HCT116 (cell line): ENCODE data around the gene BMPER. TPM values are rescaled to one million over a fixed set of nuclear protein-coding genes. Genes with fewer than 3 reads are reported as not detected.

Experiments
- ATAC-seq: fragments of 200-7000 bp; cut with Tn5 transposase; 2 replicates; pipeline ENCODE4 v1.9.1; 2020; ENCODE audit warnings: mild to moderate bottlenecking, moderate library complexity
- BruUV-seq: library from RNA; stranded (reverse); fragments of 400-500 nt; replicated peaks from 2 replicates; lab custom pipeline; 2021; lab: Mats Ljungman, UMichigan
- CTCF ChIA-PET: fragments of 300-600 bp; sonication (Branson Sonifier 250); formaldehyde crosslinking; loops from one replicate; lab custom pipeline; 2021; ENCODE audit warnings: antibody characterized with exemption; lab: Charles Lee
- POLR2A ChIA-PET: fragments of 300-600, 350-600 bp; sonication (Branson Sonifier 250); formaldehyde crosslinking; loops from one replicate; lab custom pipeline; 2021; ENCODE audit warnings: antibody characterized with exemption; lab: Charles Lee
- RAD21 ChIA-PET, 2 experiments: fragments of 300-600 bp; sonication (Branson Sonifier 250); formaldehyde crosslinking; loops; one replicate each; lab custom pipeline; 2023; ENCODE audit warnings: low total read pairs in 2 of 2; ENCODE audit not compliant: uncharacterized antibody in 2 of 2, unreplicated experiment in 2 of 2, low non-redundant PET in 1 of 2; lab: Charles Lee
- DNase-seq: peaks from one replicate; pipeline ENCODE4 v3.0.0-alpha.2; 2010; ENCODE audit warnings: low read depth, low spot score
- H2AFZ ChIP-seq: fragments of 200-600 bp; shearing (Covaris generic), sonication (generic); 2 replicates; pipeline ENCODE4 v1.6.1; 2017; ENCODE audit warnings: low read depth, mixed run types, mixed read lengths, antibody characterized with exemption, low read length; ENCODE audit not compliant: poor library complexity, severe bottlenecking
- H3K27ac ChIP-seq: 2 replicates; pipeline ENCODE4 v1.5.1; 2012; ENCODE audit warnings: low read depth, low read length
- H3K27me3 ChIP-seq: fragments of 200-600 bp; sonication (generic); 2 replicates; pipeline ENCODE4 v1.6.1; 2016; ENCODE audit warnings: mixed run types, low read length, mixed read lengths; ENCODE audit not compliant: insufficient read depth
- H3K36me3 ChIP-seq, 2 experiments: fragments of 200-500 bp in 1 of 2; fragments of 200-600 bp in 1 of 2; sonication (Bioruptor generic) in 1 of 2; sonication (generic) in 1 of 2; 2 replicates each; pipeline versions ENCODE4 v1.5.1 to v1.6.1; 2014 to 2016; ENCODE audit warnings: low read length in 2 of 2, inconsistent platforms in 1 of 2, mixed read lengths in 1 of 2, mixed run types in 1 of 2; ENCODE audit not compliant: insufficient read depth in 2 of 2, control insufficient read depth in 1 of 2
- H3K4me1 ChIP-seq, 2 experiments: fragments of 200-600 bp in 1 of 2; sonication (generic) in 1 of 2; 2 replicates each; pipeline versions ENCODE4 v1.5.1 to v1.6.1; 2012 to 2017; ENCODE audit warnings: low read length in 2 of 2, inconsistent platforms in 1 of 2, mild to moderate bottlenecking in 1 of 2, mixed read lengths in 1 of 2, mixed run types in 1 of 2, moderate library complexity in 1 of 2; ENCODE audit not compliant: insufficient read depth in 2 of 2, control insufficient read depth in 1 of 2
- H3K4me2 ChIP-seq: fragments of 200-600 bp; sonication (generic); 2 replicates; pipeline ENCODE4 v1.6.1; 2017; ENCODE audit warnings: mixed run types, low read length, mixed read lengths
- H3K4me3 ChIP-seq, 2 experiments: fragments of 200-600 bp in 1 of 2; sonication (generic) in 1 of 2; replicated peaks in 1 of 2; 2 replicates each; pipeline ENCODE4 v1.5.1; 2011 to 2016; ENCODE audit warnings: low read length in 2 of 2, control low read depth in 1 of 2, low read depth in 1 of 2, mild to moderate bottlenecking in 1 of 2, mixed read lengths in 1 of 2, mixed run types in 1 of 2
- H3K79me2 ChIP-seq: fragments of 200-600 bp; sonication (generic); 2 replicates; pipeline ENCODE4 v1.6.1; 2017; ENCODE audit warnings: mild to moderate bottlenecking, mixed run types, low read length, moderate library complexity, mixed read lengths; ENCODE audit not compliant: insufficient read depth
- H3K9ac ChIP-seq: fragments of 200-600 bp; sonication (generic); 2 replicates; pipeline ENCODE4 v1.6.1; 2016; ENCODE audit warnings: low read length, mixed read lengths
- H3K9me2 ChIP-seq: fragments of 200-600 bp; sonication (generic), shearing (Covaris generic); 2 replicates; pipeline ENCODE4 v1.6.1; 2017; ENCODE audit warnings: mixed run types, mild to moderate bottlenecking, moderate library complexity; ENCODE audit not compliant: insufficient read depth
- H3K9me3 ChIP-seq, 2 experiments: fragments of 200-500 bp in 1 of 2; fragments of 200-600 bp in 1 of 2; sonication (Bioruptor generic) in 1 of 2; sonication (generic) in 1 of 2; 2 replicates each; pipeline ENCODE4 v1.6.1; 2014 to 2017; ENCODE audit warnings: low read length in 2 of 2, mixed read lengths in 2 of 2, inconsistent platforms in 1 of 2, low read depth in 1 of 2, mild to moderate bottlenecking in 1 of 2, mixed run types in 1 of 2, moderate library complexity in 1 of 2; ENCODE audit not compliant: control insufficient read depth in 1 of 2, insufficient read depth in 1 of 2
- H4K20me1 ChIP-seq: fragments of 200-600 bp; sonication (generic), shearing (Covaris generic); 2 replicates; pipeline ENCODE4 v1.6.1; 2017; ENCODE audit warnings: mixed run types, mild to moderate bottlenecking, moderate library complexity; ENCODE audit not compliant: insufficient read depth
- ATF3 ChIP-seq: IDR thresholded peaks from 2 replicates; pipeline ENCODE4 v1.6.1; 2012
- CBX3 ChIP-seq: IDR thresholded peaks from 2 replicates; pipeline ENCODE4 v1.6.1; 2012; ENCODE audit warnings: low read depth
- CEBPB ChIP-seq: IDR thresholded peaks from 2 replicates; pipeline ENCODE4 v1.6.1; 2012; ENCODE audit warnings: low read depth
- CTCF ChIP-seq, 3 experiments: fragments of 200-600 bp in 1 of 3; sonication (generic) in 1 of 3; IDR thresholded peaks in 2 of 3; conservative IDR thresholded peaks in 1 of 3; 2 replicates each; pipeline ENCODE4 v1.5.1; 2012 to 2017; ENCODE audit warnings: low read depth in 2 of 3, low read length in 2 of 3, antibody characterized with exemption in 1 of 3, borderline replicate concordance in 1 of 3, control low read depth in 1 of 3, mild to moderate bottlenecking in 1 of 3, mixed read lengths in 1 of 3, mixed run types in 1 of 3, moderate library complexity in 1 of 3; ENCODE audit not compliant: insufficient read depth in 1 of 3
- EGR1 ChIP-seq: IDR thresholded peaks from 2 replicates; pipeline ENCODE4 v1.6.1; 2012; ENCODE audit warnings: low read depth
- ELF1 ChIP-seq: IDR thresholded peaks from 2 replicates; pipeline ENCODE4 v1.6.1; 2012; ENCODE audit warnings: low read depth, borderline replicate concordance
- EZH2 ChIP-seq: fragments of 200-600 bp; sonication (generic); IDR thresholded peaks from 2 replicates; pipeline ENCODE4 v1.6.1; 2017; ENCODE audit warnings: antibody characterized with exemption, mixed run types
- EZH2phosphoT487 ChIP-seq: fragments of 200-600 bp; IDR thresholded peaks from 2 replicates; pipeline ENCODE4 v1.6.1; 2018; ENCODE audit warnings: antibody characterized with exemption, borderline replicate concordance
- MAX ChIP-seq: IDR thresholded peaks from 2 replicates; pipeline ENCODE4 v1.6.1; 2012
- POLR2A ChIP-seq: IDR thresholded peaks from 2 replicates; pipeline ENCODE4 v1.7.0; 2011; ENCODE audit warnings: borderline replicate concordance; ENCODE audit not compliant: insufficient read depth, insufficient read length; ENCODE audit errors: extremely low read depth
- POLR2AphosphoS5 ChIP-seq: IDR thresholded peaks from 2 replicates; pipeline ENCODE4 v1.6.1; 2011; ENCODE audit warnings: mild to moderate bottlenecking, low read depth, low read length, moderate library complexity
- RAD21 ChIP-seq: IDR thresholded peaks from 2 replicates; pipeline ENCODE4 v1.6.1; 2012; ENCODE audit warnings: low read depth, mild to moderate bottlenecking
- REST ChIP-seq: IDR thresholded peaks from 2 replicates; pipeline ENCODE4 v1.6.1; 2012; ENCODE audit warnings: low read depth
- TCF7L2 ChIP-seq: IDR thresholded peaks from 2 replicates; pipeline ENCODE4 v1.7.0; 2011; ENCODE audit warnings: borderline replicate concordance, inconsistent platforms; ENCODE audit not compliant: insufficient read depth, insufficient read length; ENCODE audit errors: extremely low read depth
- ZBTB33 ChIP-seq: IDR thresholded peaks from 2 replicates; pipeline ENCODE4 v1.6.1; 2011; ENCODE audit warnings: mild to moderate bottlenecking, low read length, moderate library complexity; ENCODE audit not compliant: insufficient replicate concordance; ENCODE audit errors: extremely low read depth
- ZNF274 ChIP-seq: fragments of 200-500 bp; sonication (Bioruptor generic); IDR thresholded peaks from 2 replicates; pipeline ENCODE4 v1.6.1; 2014; ENCODE audit warnings: mild to moderate bottlenecking, low read depth, low read length, inconsistent platforms
- intact Hi-C: fragments of 100-400 bp; cut with micrococcal nuclease; formaldehyde crosslinking; loops from 2 replicates; pipeline ENCODE4 v1.10.0; 2022
- total RNA-seq: library from RNA; stranded (reverse); gene quantifications from one replicate; pipeline ENCODE4 v1.2.1, GENCODE V29; 2021; ENCODE audit not compliant: unreplicated experiment

Gene BMPER
- total RNA-seq, 1 experiment from 2014 or later, result not detected

GRCh38 chr7:34080513-34080912, 175.2 kb downstream of the BMPER start:
- Histone ChIP-seq H3K79me2 (no peaks in the 10 kb centered on the region), H4K20me1 (no peaks in the 10 kb centered on the region), H3K27ac (no peak overlapping the region), H3K4me1 (no peaks in the 10 kb centered on the region), H3K4me3 (no peak overlapping the region), H3K9me3 (no peaks in the 10 kb centered on the region)
- CTCF ChIA-PET, result interaction anchor here (1.2 to 1.5 kb wide), 2 partner anchors 8 to 98 kb away, joined by 4 to 7 read pairs; no protein-coding TSS in a partner anchor
- no peak for TF ChIP-seq TCF7L2
- TF ChIP-seq POLR2A, result no peak
- TF ChIP-seq ZBTB33, result no peak
- TF ChIP-seq EZH2phosphoT487, result no peak
- TF ChIP-seq POLR2AphosphoS5, result no peak
- no peak for TF ChIP-seq ELF1
- no peak for TF ChIP-seq CBX3
- TF ChIP-seq RAD21, result no peak
- TF ChIP-seq CTCF (IDR thresholded peaks at IDR 0.05 in 2 of 3, conservative IDR thresholded peaks at IDR 0.05 in 1 of 3; ENCODE audit: borderline replicate concordance in 1 of 3, insufficient read depth in 1 of 3, low read depth in 2 of 3, low read length in 2 of 3), result no peak
- TF ChIP-seq EGR1, result no peak
- TF ChIP-seq ATF3, result no peak
- TF ChIP-seq REST, result no peak
- TF ChIP-seq MAX, result no peak
- no peak for TF ChIP-seq EZH2
- TF ChIP-seq ZNF274, result no peak
- no peak for TF ChIP-seq CEBPB
- TF ChIP-seq, all 23 proteins: peak for 0
- Histone ChIP-seq H3K9ac (no peak overlapping the region), H3K4me2 (no peak overlapping the region), H3K9me2 (no peaks in the 10 kb centered on the region), H2AFZ (no peak overlapping the region), H3K36me3 (no peaks in the 10 kb centered on the region), H3K27me3 (no peaks in the 10 kb centered on the region)
- ChIA-PET RAD21 (no interaction called here), POLR2A (no interaction called here)
- no TSS peak for BruUV-seq
- DNase-seq, result no peak
- intact Hi-C loops, result no loop called here
- no peak for ATAC-seq
